GM12878 (cell line): Measurements from ENCODE around the gene NR6A1. TPM values are rescaled to one million over a fixed set of nuclear protein-coding genes. Genes with fewer than 3 reads are reported as not detected.
A peak's percentile ranks its signal among the peaks of the same experiment; 100 is the strongest.

Source experiments
- ATAC-seq: fragments of 200-7000 bp; cut with Tn5 transposase; 3 replicates; pipeline ENCODE4 v1.9.1; 2020; ENCODE audit warnings: mild to moderate bottlenecking, moderate library complexity
- BruUV-seq: library from RNA; stranded (reverse); fragments of 400-500 nt; replicated peaks from 2 replicates; lab custom pipeline; 2021; lab: Mats Ljungman, UMichigan
- CTCF ChIA-PET: fragments of 300-600 bp; sonication (Branson Sonifier 250); formaldehyde crosslinking; extraction: SDS; loops from one replicate; lab custom pipeline; 2021; ENCODE audit warnings: inconsistent platforms; lab: Yijun Ruan, JAX
- POLR2A ChIA-PET: fragments of 350-600 bp; formaldehyde crosslinking; extraction: SDS; loops from one replicate; lab custom pipeline; 2021; ENCODE audit warnings: inconsistent platforms; lab: Charles Lee
- RAD21 ChIA-PET: fragments of 300-600 bp; sonication (Branson Sonifier 250); formaldehyde crosslinking; loops from one replicate; lab custom pipeline; 2023; ENCODE audit warnings: antibody characterized with exemption; ENCODE audit not compliant: unreplicated experiment; lab: Charles Lee
- SMC1A ChIA-PET: fragments of 300-600 bp; sonication (Branson Sonifier 250); formaldehyde crosslinking; loops from one replicate; lab custom pipeline; 2023; ENCODE audit not compliant: unreplicated experiment, uncharacterized antibody; lab: Charles Lee
- DNase-seq: peaks from one replicate; pipeline ENCODE4 v3.0.0-alpha.2; 2011; ENCODE audit warnings: low read depth, low spot score
- FAIRE-seq: peaks from 3 replicates; lab custom pipeline; 2011; peaks lifted over from hg19 to GRCh38; lab: Jason Lieb, UNC
- H2AFZ ChIP-seq: 2 replicates; pipeline ENCODE4 v1.6.0; 2011; ENCODE audit warnings: low read depth, low read length, control low read depth; ENCODE audit not compliant: control insufficient read depth
- H3K27ac ChIP-seq: 2 replicates; pipeline ENCODE4 v1.5.1; 2011; ENCODE audit warnings: control low read depth; ENCODE audit not compliant: control insufficient read depth, insufficient read depth
- H3K27me3 ChIP-seq, 2 experiments: replicated peaks in 1 of 2; 2 replicates each; pipeline versions ENCODE4 v1.6.0 to v1.6.1; 2011; ENCODE audit warnings: low read length in 1 of 2; ENCODE audit not compliant: control insufficient read depth in 2 of 2, insufficient read depth in 2 of 2
- H3K36me3 ChIP-seq, 2 experiments: 2 replicates each; pipeline ENCODE4 v1.5.1; 2011; ENCODE audit warnings: low read length in 1 of 2; ENCODE audit not compliant: control insufficient read depth in 2 of 2, insufficient read depth in 2 of 2
- H3K4me1 ChIP-seq: 2 replicates; pipeline ENCODE4 v1.6.1; 2011; ENCODE audit warnings: mild to moderate bottlenecking, low read length, moderate library complexity, mixed read lengths; ENCODE audit not compliant: control insufficient read depth, insufficient read depth
- H3K4me2 ChIP-seq: 2 replicates; pipeline ENCODE4 v1.6.0; 2011; ENCODE audit warnings: control low read depth; ENCODE audit not compliant: control insufficient read depth, insufficient read depth
- H3K4me3 ChIP-seq: fragments of 200-600 bp; sonication (generic); 2 replicates; pipeline ENCODE4 v1.5.1; 2016
- H3K79me2 ChIP-seq: 2 replicates; pipeline ENCODE4 v1.6.0; 2011; ENCODE audit warnings: low read length; ENCODE audit not compliant: control insufficient read depth, insufficient read depth
- H3K9ac ChIP-seq: 2 replicates; pipeline ENCODE4 v1.8.0; 2011; ENCODE audit warnings: low read length, control low read depth, mixed read lengths; ENCODE audit not compliant: control insufficient read depth, insufficient read depth
- H3K9me3 ChIP-seq: replicated peaks from 3 replicates; pipeline ENCODE4 v1.5.1; 2011; ENCODE audit warnings: mild to moderate bottlenecking, low read length; ENCODE audit not compliant: control insufficient read depth, insufficient read depth
- H4K20me1 ChIP-seq: 2 replicates; pipeline ENCODE4 v1.6.0; 2011; ENCODE audit not compliant: control insufficient read depth, insufficient read depth
- ASH2L ChIP-seq: fragments of 300-600, 200-600 bp; sonication (generic); IDR thresholded peaks from 2 replicates; pipeline ENCODE4 v1.6.1; 2017; ENCODE audit warnings: low read depth, mild to moderate bottlenecking, borderline replicate concordance
- BRCA1 ChIP-seq: IDR thresholded peaks from 2 replicates; pipeline ENCODE4 v1.6.1; 2011; ENCODE audit warnings: low read depth, low read length, improper control_type of control experiment
- CREB1 ChIP-seq: IDR thresholded peaks from 2 replicates; pipeline ENCODE4 v1.6.1; 2012; ENCODE audit warnings: low read depth, mild to moderate bottlenecking, inconsistent platforms
- CTCF ChIP-seq, 3 experiments: IDR thresholded peaks in 2 of 3; conservative IDR thresholded peaks in 1 of 3; 2 replicates each; pipeline ENCODE4 v1.5.1; 2011; ENCODE audit warnings: low read depth in 3 of 3, low read length in 3 of 3, mild to moderate bottlenecking in 3 of 3, control low read depth in 2 of 3, moderate library complexity in 2 of 3, inconsistent platforms in 1 of 3, mixed read lengths in 1 of 3; ENCODE audit not compliant: control insufficient read depth in 2 of 3, insufficient read depth in 1 of 3; ENCODE audit errors: extremely low read depth in 1 of 3
- ZBTB11 ChIP-seq: fragments of 450-650 bp; formaldehyde crosslinking; IDR thresholded peaks from 2 replicates; pipeline ENCODE4 v1.5.0; 2022; ENCODE audit warnings: mild to moderate bottlenecking, missing genetic modification characterization
- WGBS: methylation state at CpG from one replicate; pipeline ENCODE4 v1.1.6; 2016; ENCODE audit warnings: low lambda C conversion rate; ENCODE audit not compliant: insufficient replicate concordance, insufficient coverage; ENCODE audit errors: missing lambda C conversion rate; 5-methylcytosine and 5-hydroxymethylcytosine counted together
- in situ Hi-C: fragments of 300-500 bp; cut with MboI; formaldehyde crosslinking; loops from 9 replicates; pipeline ENCODE4 v1.14.3; 2018; ENCODE audit warnings: mixed read lengths
- intact Hi-C: fragments of 100-400 bp; cut with micrococcal nuclease; formaldehyde crosslinking; loops from one replicate; pipeline ENCODE4 v1.14.2; 2022; ENCODE audit not compliant: unreplicated experiment
- polyA plus RNA-seq, 11 experiments: library from polyadenylated mRNA; depleted of rRNA in 4 of 11; unstranded in 6 of 11; stranded (reverse) in 5 of 11; fragments of >200 nt; fragmentation: Nextera tagmentation in 4 of 11; fragmentation: Illumina TruSeq in 1 of 11; extraction: Ambion mirVana in 4 of 11; extraction: Trizol in 1 of 11; gene quantifications; 1 replicate in 1 of 11; 2 replicates in 10 of 11; pipeline versions ENCODE4 v1.2.1 to v1.2.3, GENCODE V29; 2011 to 2016; ENCODE audit warnings: inconsistent platforms in 2 of 11, missing spikeins in 2 of 11, low read depth in 1 of 11
- total RNA-seq, 4 experiments: library from RNA; depleted of rRNA in 3 of 4; stranded (reverse); fragments of >200 nt in 3 of 4; fragmentation: Illumina TruSeq in 1 of 4; extraction: Trizol in 1 of 4; gene quantifications; 2 replicates each; pipeline versions ENCODE4 v1.2.1 to v1.2.3, GENCODE V29; 2013 to 2021

The NR6A1 gene
- total and polyA plus RNA-seq, 10 of the 15 experiments (the other 5 are each of a cell fraction or from before 2014, with no cell fraction given), result 1.2 to 9.2 (median 4.6) TPM

- no peak for TF ChIP-seq ZBTB11
- TF ChIP-seq BRCA1, result no peak
- no peak for TF ChIP-seq ASH2L
Measured at GRCh38 chr9:124813041-124813440, 41.9 kb upstream of the NR6A1 start (continued).

- H2AFZ ChIP-seq, result no peak overlapping the region
- H3K27me3 ChIP-seq, result no peaks in the 10 kb centered on the region
- H3K79me2 ChIP-seq, result no peaks in the 10 kb centered on the region
- ChIA-PET RAD21 (interaction anchor here (0.6 kb wide), 1 partner anchor 10 kb away, joined by 3 read pairs; no protein-coding TSS in a partner anchor), SMC1A (no interaction called here), CTCF (interaction anchor here (0.7 to 1.0 kb wide), 2 partner anchors 28 to 47 kb away, joined by 3 read pairs; no protein-coding TSS in a partner anchor), POLR2A (interaction anchor here (0.9 kb wide), 1 partner anchor 79 kb away, joined by 3 read pairs; no protein-coding TSS in a partner anchor)
- WGBS, result 64% methylated on average over 6 of the region's 6 CpGs
- no peak; the same call in 2 of the 3 replicates for ATAC-seq
- no peaks in the 10 kb centered on the region for H3K36me3 ChIP-seq
- no peaks in the 10 kb centered on the region for H3K4me1 ChIP-seq
- no TSS peak for BruUV-seq
- TF ChIP-seq CTCF (IDR thresholded peaks at IDR 0.05 in 2 of 3, conservative IDR thresholded peaks at IDR 0.05 in 1 of 3; ENCODE audit: control insufficient read depth in 2 of 3, extremely low read depth in 1 of 3, insufficient read depth in 1 of 3, low read depth in 3 of 3, low read length in 3 of 3) (no peak), CREB1 (0 out of 2 replicates have a peak, but pooled peaks have one; percentile 28)
- no peaks in the 10 kb centered on the region for H4K20me1 ChIP-seq
- in situ Hi-C loops, result no loop called here
- no peak for DNase-seq
- intact Hi-C loops, result no loop called here
- no peak overlapping the region for H3K9ac ChIP-seq
- H3K4me3 ChIP-seq, result no peak overlapping the region
- no peak overlapping the region for H3K4me2 ChIP-seq
- FAIRE-seq, result no peak
- H3K27ac ChIP-seq, result no peak overlapping the region
- no peaks in the 10 kb centered on the region for H3K9me3 ChIP-seq
Measured at GRCh38 chr9:124812441-124812876, 41.3 kb upstream of the NR6A1 start.
